HEK293 (cell line): ENCODE measurements around the gene TMF1.

ENCODE experiments used
- CTCF ChIP-seq: fragments of 450-650 bp; formaldehyde crosslinking; IDR thresholded peaks from 2 replicates; pipeline ENCODE4 v1.5.1; 2016; ENCODE audit warnings: missing biosample characterization, missing genetic modification characterization
- KLF7 ChIP-seq: fragments of 450-650 bp; formaldehyde crosslinking; IDR thresholded peaks from 2 replicates; pipeline ENCODE4 v1.5.1; 2016; ENCODE audit warnings: missing biosample characterization, missing genetic modification characterization, borderline replicate concordance
- MEIS1 ChIP-seq: sonication (generic); formaldehyde crosslinking; IDR thresholded peaks from 2 replicates; pipeline ENCODE4 v1.8.1; 2022; ENCODE audit warnings: missing genetic modification reagents, mild to moderate bottlenecking, borderline replicate concordance
- TCF7L2 ChIP-seq: IDR thresholded peaks from 2 replicates; pipeline ENCODE4 v1.6.1; 2011; ENCODE audit warnings: low read depth, mild to moderate bottlenecking, inconsistent platforms, low read length, moderate library complexity, borderline replicate concordance
- ZNF423 ChIP-seq: fragments of 450-650 bp; formaldehyde crosslinking; IDR thresholded peaks from 2 replicates; pipeline ENCODE4 v1.5.1; 2016; ENCODE audit warnings: missing biosample characterization, missing genetic modification characterization
- ZNF473 ChIP-seq: fragments of 450-650 bp; formaldehyde crosslinking; IDR thresholded peaks from 2 replicates; pipeline ENCODE4 v1.5.1; 2017; ENCODE audit warnings: missing biosample characterization, missing genetic modification characterization
- ZNF747 ChIP-seq: fragments of 450-650 bp; formaldehyde crosslinking; IDR thresholded peaks from 2 replicates; pipeline ENCODE4 v1.5.1; 2016; ENCODE audit warnings: missing biosample characterization, missing genetic modification characterization
- ZNF76 ChIP-seq: fragments of 450-650 bp; formaldehyde crosslinking; IDR thresholded peaks from 2 replicates; pipeline ENCODE4; 2016; ENCODE audit warnings: low read depth, missing biosample characterization, missing genetic modification characterization, borderline replicate concordance
- ZSCAN5A ChIP-seq: fragments of 450-650 bp; formaldehyde crosslinking; IDR thresholded peaks from 2 replicates; pipeline ENCODE4 v1.5.1; 2016; ENCODE audit warnings: missing biosample characterization, missing genetic modification characterization

GRCh38 chr3:69058180-69058946 lies 6.2 kb upstream of the TMF1 start:
- TF ChIP-seq CTCF (tag by site-specific recombination) (no peak), ZNF423 (no peak), ZNF473 (tag by site-specific recombination) (no peak), MEIS1 (CRISPR knock-in tag) (no peak), ZSCAN5A (no peak), TCF7L2 (no peak), ZNF747 (tag by site-specific recombination) (no peak), ZNF76 (tag by site-specific recombination) (no peak), KLF7 (no peak)
